SU-DHL-6 (cell line): ENCODE results near the gene CELA1.

ENCODE experiments used
- H2AFZ ChIP-seq: fragments of 200-600 bp; sonication (generic); 2 replicates; pipeline ENCODE4 v1.6.1; 2014; ENCODE audit warnings: low read depth, mild to moderate bottlenecking, moderate library complexity, mixed read lengths, antibody characterized with exemption, low read length; ENCODE audit not compliant: severe bottlenecking
- H3F3A ChIP-seq: fragments of 200-600 bp; shearing (Covaris generic); 2 replicates; pipeline ENCODE4 v1.6.0; 2016; ENCODE audit warnings: antibody characterized with exemption, mild to moderate bottlenecking; ENCODE audit not compliant: insufficient read depth
- H3K27ac ChIP-seq: fragments of 200-600 bp; sonication (generic); 2 replicates; pipeline ENCODE4 v1.5.1; 2016; ENCODE audit warnings: low read depth, mild to moderate bottlenecking, low read length, moderate library complexity, mixed read lengths
- H3K27me3 ChIP-seq: fragments of 200-600 bp; sonication (generic), shearing (Covaris generic); 2 replicates; pipeline ENCODE4 v1.6.0; 2014; ENCODE audit warnings: mild to moderate bottlenecking, low read length
- H3K36me3 ChIP-seq: fragments of 200-600 bp; sonication (generic); 2 replicates; pipeline ENCODE4 v1.6.1; 2014; ENCODE audit warnings: mild to moderate bottlenecking, low read length, mixed read lengths
- H3K4me2 ChIP-seq: fragments of 300-600, 200-600 bp; shearing (Covaris generic), sonication (generic); 2 replicates; pipeline ENCODE4 v1.6.0; 2014; ENCODE audit warnings: low read length, low read depth, mild to moderate bottlenecking; ENCODE audit not compliant: poor library complexity, severe bottlenecking
- H3K4me3 ChIP-seq: fragments of 200-600 bp; sonication (generic); 2 replicates; pipeline ENCODE4 v1.5.1; 2014; ENCODE audit warnings: antibody characterized with exemption, low read length, mild to moderate bottlenecking, mixed read lengths; ENCODE audit not compliant: insufficient read depth, poor library complexity, severe bottlenecking
- H3K79me2 ChIP-seq: fragments of 200-600 bp; sonication (generic); 2 replicates; pipeline ENCODE4 v1.6.1; 2014; ENCODE audit warnings: mild to moderate bottlenecking, low read length, moderate library complexity; ENCODE audit not compliant: insufficient read depth
- H3K9ac ChIP-seq: fragments of 200-600 bp; sonication (generic); 2 replicates; pipeline ENCODE4 v1.7.0; 2014; ENCODE audit warnings: mild to moderate bottlenecking, low read length
- H3K9me2 ChIP-seq: fragments of 200-600 bp; sonication (generic); replicated peaks from 2 replicates; pipeline ENCODE4 v1.6.1; 2014; ENCODE audit warnings: low read length; ENCODE audit not compliant: insufficient read depth
- H3K9me3 ChIP-seq: fragments of 200-600 bp; sonication (generic); 2 replicates; pipeline ENCODE4 v1.6.1; 2014; ENCODE audit warnings: low read length, mixed read lengths; ENCODE audit not compliant: insufficient read depth
- H4K20me1 ChIP-seq: fragments of 200-600 bp; sonication (generic); 2 replicates; pipeline ENCODE4 v1.6.1; 2014; ENCODE audit warnings: low read depth, mild to moderate bottlenecking, antibody characterized with exemption, low read length, moderate library complexity, mixed read lengths
- EZH2phosphoT487 ChIP-seq: fragments of 200-600 bp; sonication (generic), shearing (Covaris generic); conservative IDR thresholded peaks from 2 replicates; pipeline ENCODE4 v1.6.1; 2018; ENCODE audit warnings: mild to moderate bottlenecking, antibody characterized with exemption, low read length, moderate library complexity, mixed read lengths
- TF ChIP-seq, protein P1 (sequence below): fragments of 200-600 bp; sonication (generic); IDR thresholded peaks from one replicate; pipeline ENCODE4 v1.5.1; 2017; ENCODE audit warnings: antibody characterized with exemption, mild to moderate bottlenecking, low read length, moderate library complexity; ENCODE audit not compliant: insufficient read depth, poor library complexity, severe bottlenecking

Gene CELA1

DNA sequence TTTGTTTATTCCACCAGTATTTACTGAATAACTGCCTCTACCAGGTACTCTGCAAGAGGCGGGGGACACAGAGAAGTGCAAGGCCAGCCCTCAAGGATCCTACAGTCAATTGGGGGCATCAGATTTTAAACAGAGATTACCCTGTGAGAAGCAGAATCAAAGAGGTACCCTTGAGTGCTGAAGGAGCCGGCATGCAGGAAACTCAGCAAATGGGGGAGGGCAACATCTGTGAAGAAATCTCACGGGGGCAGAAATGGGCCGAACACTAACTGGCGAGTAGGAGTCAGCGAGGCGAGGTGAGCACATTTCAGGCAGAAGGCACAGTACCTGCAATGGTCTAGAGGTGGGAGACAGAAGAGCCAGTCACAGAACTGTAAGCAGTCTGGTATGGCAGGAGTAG lies 35.7 kb upstream of the CELA1 start:
- Histone ChIP-seq H3K36me3 (no peaks in the 10 kb centered on the region), H3K9me2 (no peaks in the 10 kb centered on the region), H2AFZ (no peak overlapping the region), H3K4me2 (no peak overlapping the region), H3K79me2 (no peaks in the 10 kb centered on the region), H3K27ac (no peak overlapping the region), H3K9ac (no peak overlapping the region), H3K27me3 (no peaks in the 10 kb centered on the region), H3K9me3 (no peaks in the 10 kb centered on the region), H4K20me1 (no peaks in the 10 kb centered on the region), H3K4me3 (no peak overlapping the region), H3F3A (no peaks in the 10 kb centered on the region)
- TF ChIP-seq, protein P1, sequence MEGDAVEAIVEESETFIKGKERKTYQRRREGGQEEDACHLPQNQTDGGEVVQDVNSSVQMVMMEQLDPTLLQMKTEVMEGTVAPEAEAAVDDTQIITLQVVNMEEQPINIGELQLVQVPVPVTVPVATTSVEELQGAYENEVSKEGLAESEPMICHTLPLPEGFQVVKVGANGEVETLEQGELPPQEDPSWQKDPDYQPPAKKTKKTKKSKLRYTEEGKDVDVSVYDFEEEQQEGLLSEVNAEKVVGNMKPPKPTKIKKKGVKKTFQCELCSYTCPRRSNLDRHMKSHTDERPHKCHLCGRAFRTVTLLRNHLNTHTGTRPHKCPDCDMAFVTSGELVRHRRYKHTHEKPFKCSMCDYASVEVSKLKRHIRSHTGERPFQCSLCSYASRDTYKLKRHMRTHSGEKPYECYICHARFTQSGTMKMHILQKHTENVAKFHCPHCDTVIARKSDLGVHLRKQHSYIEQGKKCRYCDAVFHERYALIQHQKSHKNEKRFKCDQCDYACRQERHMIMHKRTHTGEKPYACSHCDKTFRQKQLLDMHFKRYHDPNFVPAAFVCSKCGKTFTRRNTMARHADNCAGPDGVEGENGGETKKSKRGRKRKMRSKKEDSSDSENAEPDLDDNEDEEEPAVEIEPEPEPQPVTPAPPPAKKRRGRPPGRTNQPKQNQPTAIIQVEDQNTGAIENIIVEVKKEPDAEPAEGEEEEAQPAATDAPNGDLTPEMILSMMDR, result no peak
- no peak for TF ChIP-seq EZH2phosphoT487

DNA sequence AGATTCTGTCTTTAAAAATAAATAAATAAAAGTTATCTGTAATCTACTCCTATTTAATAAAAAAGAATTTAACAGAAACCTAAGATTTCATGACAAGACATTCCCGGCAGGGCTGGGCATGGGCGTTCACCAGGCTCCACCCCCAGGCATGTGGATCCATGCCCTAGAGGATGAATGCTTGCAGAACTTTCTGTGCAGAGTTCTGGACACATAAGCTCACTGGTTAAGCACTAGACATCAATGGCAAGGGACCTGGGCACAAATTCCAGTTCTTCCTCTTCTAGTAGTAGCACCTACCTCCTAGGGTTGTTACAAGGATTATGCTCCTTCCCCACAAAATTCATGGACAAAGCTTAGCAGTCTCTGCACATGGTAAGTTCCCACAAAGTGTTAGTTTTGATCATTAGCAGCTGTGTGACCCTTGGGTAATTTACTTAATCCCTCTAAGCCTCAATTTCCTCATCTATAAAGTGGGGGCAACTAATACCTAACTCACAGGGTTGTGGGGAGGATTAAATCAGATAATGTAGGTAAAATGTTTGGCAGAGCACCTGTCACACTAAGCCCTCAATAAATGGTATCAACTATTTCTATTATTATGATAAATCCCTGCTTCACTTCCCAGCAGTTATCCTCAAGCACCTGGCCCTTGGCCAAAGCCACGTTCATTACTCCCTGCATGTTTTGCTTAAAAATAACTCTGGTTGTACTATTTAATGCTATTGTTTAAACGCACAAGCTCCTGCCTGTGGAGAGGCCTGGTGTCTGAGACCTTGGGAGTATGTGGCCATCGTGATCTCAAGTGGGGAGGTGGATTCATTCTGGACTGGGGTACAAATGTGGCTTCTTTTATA lies 35.0 kb upstream of the CELA1 start:
- Histone ChIP-seq H3F3A (no peaks in the 10 kb centered on the region), H2AFZ (no peak overlapping the region), H3K9ac (no peak overlapping the region), H3K79me2 (no peaks in the 10 kb centered on the region), H4K20me1 (no peaks in the 10 kb centered on the region), H3K27me3 (no peaks in the 10 kb centered on the region), H3K9me2 (no peaks in the 10 kb centered on the region), H3K27ac (no peak overlapping the region), H3K4me3 (no peak overlapping the region), H3K36me3 (no peaks in the 10 kb centered on the region), H3K4me2 (no peak overlapping the region), H3K9me3 (no peaks in the 10 kb centered on the region)
- no peak for TF ChIP-seq EZH2phosphoT487
- TF ChIP-seq, protein P1, result no peak

DNA sequence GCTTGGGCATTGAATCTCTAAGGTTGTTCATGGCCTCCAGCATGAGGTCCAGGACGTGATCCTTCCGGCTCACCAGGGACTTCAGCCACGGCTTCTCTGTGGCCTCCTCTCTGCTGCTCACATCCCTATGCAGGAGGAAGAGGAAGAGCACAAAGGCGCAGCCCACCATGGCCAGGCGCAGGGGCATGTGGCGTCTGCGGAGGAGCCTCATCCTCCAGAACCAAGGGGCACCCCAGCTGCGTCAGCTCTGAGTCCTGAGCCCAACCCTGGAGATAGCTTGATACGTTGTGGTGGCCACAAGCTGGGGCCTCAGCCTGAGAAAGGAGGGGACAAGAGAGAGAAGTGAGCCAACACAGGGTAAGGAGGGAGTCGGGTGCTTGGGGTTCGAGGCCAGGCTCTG lies 33.1 kb upstream of the CELA1 start:
- TF ChIP-seq, protein P1, result no peak
- TF ChIP-seq EZH2phosphoT487, result no peak
- Histone ChIP-seq H3K9me3 (no peaks in the 10 kb centered on the region), H2AFZ (no peak overlapping the region), H3K79me2 (no peaks in the 10 kb centered on the region), H3K27me3 (no peaks in the 10 kb centered on the region), H3K9ac (no peak overlapping the region), H3K9me2 (no peaks in the 10 kb centered on the region), H3K4me3 (no peak overlapping the region), H3F3A (no peaks in the 10 kb centered on the region), H3K27ac (no peak overlapping the region), H4K20me1 (no peaks in the 10 kb centered on the region), H3K4me2 (no peak overlapping the region), H3K36me3 (no peaks in the 10 kb centered on the region)
